H9 (cell line): ENCODE measurements around the gene EIF3B. TPM values are rescaled to one million over a fixed set of nuclear protein-coding genes. Genes with fewer than 3 reads are reported as not detected.

ENCODE experiments used
- DNase-seq: peaks from one replicate; pipeline ENCODE4 v3.0.0-alpha.2; 2017
- H2AFZ ChIP-seq: one replicate; pipeline ENCODE4 v1.6.1; 2013; ENCODE audit warnings: mild to moderate bottlenecking, low read length, control low read depth, moderate library complexity
- H2AK5ac ChIP-seq: 2 replicates; pipeline ENCODE4 v1.6.1; 2013; ENCODE audit warnings: low read length, control low read depth, mixed read lengths; ENCODE audit not compliant: insufficient read length
- H2BK120ac ChIP-seq: one replicate; pipeline ENCODE4 v1.6.1; 2013; ENCODE audit warnings: low read depth, mild to moderate bottlenecking, low read length, control low read depth, inconsistent platforms; ENCODE audit not compliant: poor library complexity, severe bottlenecking
- H2BK12ac ChIP-seq: 2 replicates; pipeline ENCODE4 v1.6.1; 2013; ENCODE audit warnings: low read length, control low read depth, mixed read lengths, low read depth; ENCODE audit not compliant: insufficient read length
- H2BK15ac ChIP-seq: 2 replicates; pipeline ENCODE4 v1.6.1; 2013; ENCODE audit warnings: low read depth, low read length, control low read depth
- H2BK20ac ChIP-seq: one replicate; pipeline ENCODE4 v1.6.1; 2013; ENCODE audit warnings: low read depth, mild to moderate bottlenecking, low read length, control low read depth, inconsistent platforms; ENCODE audit not compliant: poor library complexity, severe bottlenecking
- H2BK5ac ChIP-seq: 2 replicates; pipeline ENCODE4 v1.6.1; 2013; ENCODE audit warnings: low read length, control low read depth, mixed read lengths; ENCODE audit not compliant: insufficient read length
- H3K14ac ChIP-seq: 2 replicates; pipeline ENCODE4 v1.6.1; 2013; ENCODE audit warnings: low read length, control low read depth; ENCODE audit not compliant: insufficient read depth
- H3K18ac ChIP-seq: 2 replicates; pipeline ENCODE4 v1.6.1; 2013; ENCODE audit warnings: low read depth, mild to moderate bottlenecking, mixed read lengths, low read length, control low read depth; ENCODE audit not compliant: insufficient read length
- H3K23ac ChIP-seq: 2 replicates; pipeline ENCODE4 v1.6.1; 2013; ENCODE audit warnings: low read length, control low read depth, mixed read lengths, low read depth; ENCODE audit not compliant: insufficient read length
- H3K23me2 ChIP-seq: 2 replicates; pipeline ENCODE4 v1.6.1; 2013; ENCODE audit warnings: low read depth, mild to moderate bottlenecking, mixed read lengths, low read length, control low read depth; ENCODE audit not compliant: insufficient read length, poor library complexity, severe bottlenecking
- H3K27ac ChIP-seq: 2 replicates; pipeline ENCODE4 v1.5.1; 2013; ENCODE audit warnings: low read length, control low read depth, mixed read lengths, low read depth; ENCODE audit not compliant: insufficient read length
- H3K27me3 ChIP-seq: 2 replicates; pipeline ENCODE4 v1.6.1; 2013; ENCODE audit warnings: low read length, control low read depth, inconsistent platforms; ENCODE audit not compliant: insufficient read depth
- H3K4ac ChIP-seq: 2 replicates; pipeline ENCODE4 v1.6.1; 2013; ENCODE audit warnings: low read depth, mild to moderate bottlenecking, control low read depth, inconsistent platforms, low read length, moderate library complexity
- H3K4me1 ChIP-seq: 2 replicates; pipeline ENCODE4 v1.6.1; 2013; ENCODE audit warnings: low read length, control low read depth, inconsistent platforms; ENCODE audit not compliant: insufficient read depth
- H3K4me2 ChIP-seq: 2 replicates; pipeline ENCODE4 v1.6.1; 2013; ENCODE audit warnings: low read length, control low read depth, mixed read lengths; ENCODE audit not compliant: insufficient read length, insufficient read depth
- H3K56ac ChIP-seq: 2 replicates; pipeline ENCODE4 v1.6.1; 2013; ENCODE audit warnings: low read depth, mild to moderate bottlenecking, mixed read lengths, low read length, control low read depth; ENCODE audit not compliant: insufficient read length
- H3K79me1 ChIP-seq: 2 replicates; pipeline ENCODE4 v1.6.1; 2013; ENCODE audit warnings: low read depth, mild to moderate bottlenecking, moderate library complexity, low read length, control low read depth, inconsistent platforms; ENCODE audit not compliant: insufficient read depth, poor library complexity, severe bottlenecking
- H3K79me2 ChIP-seq: 2 replicates; pipeline ENCODE4 v1.6.1; 2013; ENCODE audit warnings: low read length, control low read depth, inconsistent platforms; ENCODE audit not compliant: insufficient read depth
- H3K9ac ChIP-seq: 2 replicates; pipeline ENCODE4 v1.6.1; 2013; ENCODE audit warnings: low read length, control low read depth, mixed read lengths; ENCODE audit not compliant: insufficient read length; ENCODE audit errors: extremely low read depth
- H3K9me3 ChIP-seq: one replicate; pipeline ENCODE4 v1.6.1; 2013; ENCODE audit warnings: low read depth, low read length, inconsistent platforms; ENCODE audit not compliant: control insufficient read depth
- H3T11ph ChIP-seq: one replicate; pipeline ENCODE4 v1.6.1; 2013; ENCODE audit warnings: mild to moderate bottlenecking, low read length, control low read depth, inconsistent platforms
- H4K20me1 ChIP-seq: one replicate; pipeline ENCODE4 v1.6.1; 2013; ENCODE audit not compliant: control insufficient read depth, insufficient read length, insufficient read depth
- H4K5ac ChIP-seq: 2 replicates; pipeline ENCODE4 v1.6.1; 2013; ENCODE audit warnings: low read depth, mild to moderate bottlenecking, mixed read lengths, low read length, control low read depth; ENCODE audit not compliant: insufficient read length
- H4K8ac ChIP-seq: replicated peaks from 2 replicates; pipeline ENCODE4 v1.6.1; 2013; ENCODE audit warnings: low read length, control low read depth, mixed read lengths, low read depth; ENCODE audit not compliant: insufficient read length
- H4K91ac ChIP-seq: 2 replicates; pipeline ENCODE4 v1.6.1; 2013; ENCODE audit warnings: low read depth, mild to moderate bottlenecking, moderate library complexity, mixed read lengths, low read length, control low read depth; ENCODE audit not compliant: insufficient read length
- H3K27ac Mint-ChIP-seq, 3 experiments: 2 replicates in 2 of 3; 3 replicates in 1 of 3; pipeline ENCODE4 v1.8.0; 2020 to 2021; ENCODE audit warnings: mixed read lengths in 3 of 3, mild to moderate bottlenecking in 1 of 3, moderate library complexity in 1 of 3
- H3K27me3 Mint-ChIP-seq: 2 replicates; pipeline ENCODE4 v1.8.0; 2021; ENCODE audit warnings: low read depth, mild to moderate bottlenecking, moderate library complexity, mixed read lengths
- H3K36me3 Mint-ChIP-seq, 3 experiments: 2 replicates in 2 of 3; 3 replicates in 1 of 3; pipeline ENCODE4 v1.8.0; 2020 to 2021; ENCODE audit warnings: low read depth in 3 of 3, mixed read lengths in 3 of 3; ENCODE audit not compliant: insufficient read depth in 1 of 3
- H3K4me1 Mint-ChIP-seq, 2 experiments: 2 replicates each; pipeline ENCODE4 v1.8.0; 2020; ENCODE audit warnings: mixed read lengths in 2 of 2
- H3K4me3 Mint-ChIP-seq, 2 experiments: 2 replicates in 1 of 2; 3 replicates in 1 of 2; pipeline ENCODE4 v1.8.0; 2020 to 2021; ENCODE audit warnings: mild to moderate bottlenecking in 2 of 2, mixed read lengths in 2 of 2, moderate library complexity in 1 of 2
- H3K9me3 Mint-ChIP-seq, 2 experiments: 2 replicates in 1 of 2; 3 replicates in 1 of 2; pipeline ENCODE4 v1.8.0; 2020; ENCODE audit warnings: mild to moderate bottlenecking in 2 of 2, mixed read lengths in 2 of 2, moderate library complexity in 1 of 2
- WGBS: extraction: QIAGEN DNeasy Blood & Tissue Kit; methylation state at CpG from one replicate; pipeline ENCODE4 v1.1.7; 2013; ENCODE audit warnings: missing lambda C conversion rate, low lambda C conversion rate, mixed read lengths; ENCODE audit not compliant: insufficient read length; ENCODE audit errors: extremely low coverage; 5-methylcytosine and 5-hydroxymethylcytosine counted together
- total RNA-seq: library from RNA; stranded (reverse); gene quantifications from 2 replicates; pipeline ENCODE4 v1.2.1, GENCODE V29; 2021
- TF ChIP-seq, protein P1 (sequence below): fragments of 200-600 bp; sonication (generic); conservative IDR thresholded peaks from 3 replicates; pipeline ENCODE4 v1.8.0; 2021; ENCODE audit warnings: antibody characterized with exemption, mild to moderate bottlenecking

The EIF3B gene
- total RNA-seq, 1 experiment from 2014 or later = 337 TPM

DNA sequence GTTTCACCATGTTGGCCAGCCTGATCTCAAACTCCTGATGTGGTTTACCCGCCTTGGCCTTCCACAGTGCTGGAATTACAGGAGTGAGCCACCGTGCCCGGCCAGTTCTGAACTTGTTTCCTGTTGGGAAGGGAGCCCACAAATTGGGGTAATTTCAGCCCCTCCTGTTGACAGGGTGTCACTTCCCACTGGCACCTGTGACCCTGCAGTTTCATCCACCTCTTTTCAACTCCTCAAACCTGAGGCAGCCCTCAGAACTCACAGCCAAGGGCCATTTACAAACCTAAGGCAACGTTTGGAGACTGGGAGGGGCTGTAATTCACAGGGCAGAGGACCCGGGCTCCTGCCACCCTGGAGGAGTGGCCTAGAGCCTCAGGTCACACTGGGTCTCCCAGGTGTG lies 26.6 kb downstream of the EIF3B start:
- H3K9ac ChIP-seq = no peak overlapping the region
- no peak overlapping the region for H3K27ac ChIP-seq
- H3K27me3 Mint-ChIP-seq = no peaks in the 10 kb centered on the region

More for the DNA sequence above, 26.6 kb downstream of the EIF3B start:
- Histone ChIP-seq H3K14ac (no peak overlapping the region), H3K23ac (no peak overlapping the region), H2BK5ac (no peak overlapping the region), H2BK15ac (no peak overlapping the region), H2BK20ac (no peak overlapping the region), H2BK12ac (no peak overlapping the region), H2AFZ (no peak overlapping the region), H3T11ph (no peak overlapping the region), H4K5ac (no peak overlapping the region), H3K9me3 (no peaks in the 10 kb centered on the region), H3K79me1 (peaks cover 5% of the 10 kb centered on the region), H3K4ac (no peak overlapping the region), H3K4me2 (no peak overlapping the region), H3K4me1 (no peaks in the 10 kb centered on the region), H3K56ac (no peak overlapping the region), H2BK120ac (no peak overlapping the region), H4K8ac (no peak overlapping the region), H3K27me3 (no peaks in the 10 kb centered on the region), H3K18ac (no peak overlapping the region), H2AK5ac (no peak overlapping the region), H4K91ac (no peak overlapping the region), H3K23me2 (no peaks in the 10 kb centered on the region), H3K79me2 (peaks cover 3% of the 10 kb centered on the region; the same call in 1 of the 2 replicates), H4K20me1 (no peaks in the 10 kb centered on the region)
- TF ChIP-seq, protein P1, sequence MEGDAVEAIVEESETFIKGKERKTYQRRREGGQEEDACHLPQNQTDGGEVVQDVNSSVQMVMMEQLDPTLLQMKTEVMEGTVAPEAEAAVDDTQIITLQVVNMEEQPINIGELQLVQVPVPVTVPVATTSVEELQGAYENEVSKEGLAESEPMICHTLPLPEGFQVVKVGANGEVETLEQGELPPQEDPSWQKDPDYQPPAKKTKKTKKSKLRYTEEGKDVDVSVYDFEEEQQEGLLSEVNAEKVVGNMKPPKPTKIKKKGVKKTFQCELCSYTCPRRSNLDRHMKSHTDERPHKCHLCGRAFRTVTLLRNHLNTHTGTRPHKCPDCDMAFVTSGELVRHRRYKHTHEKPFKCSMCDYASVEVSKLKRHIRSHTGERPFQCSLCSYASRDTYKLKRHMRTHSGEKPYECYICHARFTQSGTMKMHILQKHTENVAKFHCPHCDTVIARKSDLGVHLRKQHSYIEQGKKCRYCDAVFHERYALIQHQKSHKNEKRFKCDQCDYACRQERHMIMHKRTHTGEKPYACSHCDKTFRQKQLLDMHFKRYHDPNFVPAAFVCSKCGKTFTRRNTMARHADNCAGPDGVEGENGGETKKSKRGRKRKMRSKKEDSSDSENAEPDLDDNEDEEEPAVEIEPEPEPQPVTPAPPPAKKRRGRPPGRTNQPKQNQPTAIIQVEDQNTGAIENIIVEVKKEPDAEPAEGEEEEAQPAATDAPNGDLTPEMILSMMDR = no peak
- no CpG with 5 or more reads among the region's 5 CpGs for WGBS
- Mint-ChIP-seq H3K9me3 (no peaks in the 10 kb centered on the region), H3K4me3 (no peak overlapping the region), H3K27ac (no peak overlapping the region; a peak in 1 of 7 replicates), H3K36me3 (peaks cover 45 to 63% (median 56%) of the 10 kb centered on the region in 3 experiments), H3K4me1 (peaks cover 0 to 5% of the 10 kb centered on the region in 2 experiments; a peak in 1 of 4 replicates)
- DNase-seq = no peak
